GM12891 (cell line): Measurements from ENCODE around the gene DYSF.

Experiments used
- DNase-seq: peaks from one replicate; pipeline ENCODE4 v3.0.0; 2011; ENCODE audit warnings: low spot score; ENCODE audit not compliant: insufficient read length
- FAIRE-seq: peaks from 2 replicates; lab custom pipeline; 2011; peaks lifted over from hg19 to GRCh38; lab: Jason Lieb, UNC
- PAX5 ChIP-seq: IDR thresholded peaks from 2 replicates; pipeline ENCODE4 v1.6.1; 2011; ENCODE audit warnings: low read length, moderate library complexity, mild to moderate bottlenecking; ENCODE audit not compliant: insufficient read depth, severe bottlenecking
- POLR2A ChIP-seq: IDR thresholded peaks from 2 replicates; pipeline ENCODE4 v1.6.1; 2011; ENCODE audit warnings: low read depth, low read length, control low read depth
- POLR2AphosphoS5 ChIP-seq: IDR thresholded peaks from 2 replicates; pipeline ENCODE4 v1.6.1; 2011; ENCODE audit warnings: low read depth, low read length, control low read depth
- POU2F2 ChIP-seq: IDR thresholded peaks from 2 replicates; pipeline ENCODE4 v1.6.1; 2011; ENCODE audit warnings: low read depth, mild to moderate bottlenecking, control low read depth, low read length, moderate library complexity
- SPI1 ChIP-seq: IDR thresholded peaks from 2 replicates; pipeline ENCODE4 v1.6.1; 2011; ENCODE audit warnings: low read depth, low read length, control low read depth
- TAF1 ChIP-seq: IDR thresholded peaks from 2 replicates; pipeline ENCODE4 v1.6.1; 2011; ENCODE audit warnings: low read depth, low read length, control low read depth

Gene DYSF

GRCh38 chr2:71671203-71671854 is 218.0 kb downstream of the DYSF start:
- no peak for FAIRE-seq
- DNase-seq: no peak
- no peak for TF ChIP-seq POU2F2
- no peak for TF ChIP-seq TAF1
- TF ChIP-seq POLR2AphosphoS5: no peak
- no peak for TF ChIP-seq POLR2A

- DNase-seq: no peak
- TF ChIP-seq TAF1 (no peak), PAX5 (no peak), POLR2A (no peak)
- FAIRE-seq: no peak
Measured at GRCh38 chr2:71671895-71672825, 218.8 kb downstream of the DYSF start.

- DNase-seq (no peak), FAIRE-seq (no peak)
- TF ChIP-seq TAF1: no peak
- no peak for TF ChIP-seq POLR2AphosphoS5
- TF ChIP-seq POU2F2: no peak
- no peak for TF ChIP-seq PAX5
- TF ChIP-seq SPI1: no peak
- TF ChIP-seq POLR2A: no peak
Measured at GRCh38 chr2:71672826-71673795, 219.8 kb downstream of the DYSF start.

DNA sequence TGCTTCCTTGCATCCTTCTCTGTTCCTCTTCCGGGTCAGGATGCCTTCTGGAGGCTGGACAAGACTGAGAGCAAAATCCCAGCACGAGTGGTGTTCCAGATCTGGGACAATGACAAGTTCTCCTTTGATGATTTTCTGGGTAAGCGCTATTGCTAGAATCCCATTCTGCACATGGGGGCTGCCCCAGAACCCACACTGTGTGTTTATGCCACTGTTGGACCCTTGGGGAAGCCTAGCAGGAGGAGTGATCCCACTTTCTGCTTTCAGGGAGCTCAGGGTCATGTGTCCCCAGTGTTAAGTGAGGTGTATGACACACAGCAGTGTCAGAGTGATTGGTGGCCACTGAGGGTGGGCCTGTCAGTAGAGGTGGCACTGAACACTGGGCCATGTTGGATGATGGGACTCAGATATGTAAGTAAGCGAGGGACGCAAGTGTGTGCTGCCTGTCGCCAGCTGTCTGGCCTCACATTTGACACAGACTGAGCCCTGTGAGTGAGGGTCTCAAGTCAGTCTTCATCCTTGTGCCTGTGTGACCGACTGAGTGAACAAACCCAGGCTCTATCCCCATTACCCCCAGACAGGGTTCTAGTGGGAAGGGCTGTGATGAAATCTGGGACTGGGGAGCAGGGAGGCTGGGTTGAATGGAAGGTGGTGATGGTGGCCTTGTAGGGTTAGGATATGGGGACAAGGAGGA is 220.9 kb downstream of the DYSF start:
- TF ChIP-seq SPI1 (no peak), POLR2A (no peak), POU2F2 (no peak), TAF1 (no peak), PAX5 (no peak), POLR2AphosphoS5 (no peak)

DNA sequence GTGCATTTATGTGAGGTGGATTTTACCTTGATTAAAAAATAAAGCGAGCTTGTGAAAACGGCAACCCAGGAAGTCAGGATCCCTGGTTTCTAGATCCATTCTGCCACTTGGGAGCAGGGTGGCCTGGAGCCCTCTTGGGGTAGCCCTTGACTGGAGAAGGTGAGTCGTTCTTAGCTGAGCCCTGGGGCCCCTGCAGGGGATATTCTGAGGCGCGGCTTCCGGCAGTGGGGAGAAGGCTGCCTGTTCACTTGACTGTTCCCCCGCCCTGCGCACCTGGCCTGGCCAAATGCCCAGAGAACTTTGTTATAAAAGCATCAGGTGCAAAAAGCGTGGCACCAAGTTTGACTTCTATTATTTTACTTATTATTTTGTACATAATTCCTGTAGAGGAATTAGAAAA is 221.9 kb downstream of the DYSF start:
- DNase-seq: no peak
- FAIRE-seq: no peak
- TF ChIP-seq POU2F2 (no peak), TAF1 (no peak), POLR2AphosphoS5 (no peak), PAX5 (no peak), SPI1 (no peak), POLR2A (no peak)

More for the DNA sequence above, 220.9 kb downstream of the DYSF start:
- FAIRE-seq (no peak), DNase-seq (no peak)

DNA sequence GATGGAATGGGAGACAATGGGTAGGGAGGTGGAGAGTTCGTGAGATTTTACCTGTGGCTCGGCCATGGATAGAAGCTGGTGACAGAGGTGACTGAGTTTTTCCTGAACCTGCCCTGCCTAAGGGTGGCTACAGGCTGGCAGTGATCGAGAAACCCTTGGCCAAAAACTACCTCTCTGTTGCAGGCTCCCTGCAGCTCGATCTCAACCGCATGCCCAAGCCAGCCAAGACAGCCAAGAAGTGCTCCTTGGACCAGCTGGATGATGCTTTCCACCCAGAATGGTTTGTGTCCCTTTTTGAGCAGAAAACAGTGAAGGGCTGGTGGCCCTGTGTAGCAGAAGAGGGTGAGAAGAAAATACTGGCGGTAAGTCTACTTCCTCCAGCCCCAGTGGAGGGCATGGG is 225.5 kb downstream of the DYSF start:
- DNase-seq (no peak), FAIRE-seq (no peak)
- no peak for TF ChIP-seq POLR2AphosphoS5
- TF ChIP-seq PAX5: no peak
- no peak for TF ChIP-seq TAF1
- no peak for TF ChIP-seq POLR2A
- TF ChIP-seq SPI1: no peak
- no peak for TF ChIP-seq POU2F2

GRCh38 chr2:71679491-71679890 is 226.1 kb downstream of the DYSF start:
- no peak for FAIRE-seq
- no peak for TF ChIP-seq POU2F2
- no peak for TF ChIP-seq SPI1
- no peak for DNase-seq

GRCh38 chr2:71680925-71681324 is 227.6 kb downstream of the DYSF start:
- TF ChIP-seq POU2F2: no peak
- no peak for TF ChIP-seq TAF1
- no peak for TF ChIP-seq POLR2AphosphoS5
- TF ChIP-seq PAX5: no peak
- no peak for TF ChIP-seq POLR2A
- no peak for TF ChIP-seq SPI1
- DNase-seq (no peak), FAIRE-seq (no peak)

DNA sequence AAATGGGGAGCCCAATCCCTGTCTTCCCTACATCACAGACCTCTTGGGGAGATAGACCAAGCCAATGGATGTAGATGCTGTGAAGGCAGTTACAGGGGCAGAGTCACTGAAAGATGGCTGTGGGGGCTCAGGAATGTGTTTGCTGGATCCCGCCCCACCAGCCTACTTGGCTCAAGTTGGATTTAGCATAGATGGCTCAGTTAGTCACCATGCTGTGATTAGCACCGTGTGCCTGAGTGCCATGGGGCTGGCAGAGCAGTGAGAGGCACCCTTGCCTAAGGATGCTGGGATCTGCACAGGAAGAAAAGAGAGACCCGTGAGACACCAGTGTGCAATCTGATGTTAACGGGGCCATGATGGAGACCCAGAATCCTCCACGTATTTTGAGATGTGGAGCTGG is 228.3 kb downstream of the DYSF start:
- no peak for FAIRE-seq
- no peak for DNase-seq
- no peak for TF ChIP-seq PAX5
- no peak for TF ChIP-seq POLR2A
- no peak for TF ChIP-seq SPI1
- TF ChIP-seq POU2F2: no peak
- TF ChIP-seq TAF1: no peak
- no peak for TF ChIP-seq POLR2AphosphoS5
